Muscle of back (tissue), 11 donors: ENCODE results near the gene NDUFB7. TPM values are rescaled to one million over a fixed set of nuclear protein-coding genes. Genes with fewer than 3 reads are reported as not detected.
"Not testable (repeated sequence)": the region's sequence is repeated elsewhere in the genome, so short reads cannot be mapped to it uniquely, and the experiment has no call there.

Experiments
- DNase-seq, 3 donors: peaks; one replicate each; pipeline versions ENCODE4 v3.0.0 to v3.0.0-alpha.2; 2013
- polyA plus RNA-seq, 10 donors: library from polyadenylated mRNA; unstranded; fragments of 120-200 nt; gene quantifications; one replicate each; pipeline ENCODE4 v1.2.1, GENCODE V29; 2013; ENCODE audit not compliant: insufficient read length in 10 of 10

The NDUFB7 gene
- polyA plus RNA-seq, 10 donors, result 89.7 to 158 (median 111) TPM

- DNase-seq, result no peak
Measured at GRCh38 chr19:14577264-14577663, 5.4 kb upstream of the NDUFB7 start.

- DNase-seq, result no peak
Measured at GRCh38 chr19:14576363-14576762, 4.5 kb upstream of the NDUFB7 start.

GRCh38 chr19:14575428-14575980, 3.6 kb upstream of the NDUFB7 start:
- no peak for DNase-seq

GRCh38 chr19:14570864-14571527, 870 bp downstream of the NDUFB7 start:
- no peak for DNase-seq

- DNase-seq, result no peak
Measured at GRCh38 chr19:14567079-14567478, 4.8 kb downstream of the NDUFB7 start.

GRCh38 chr19:14566712-14567077, 5.2 kb downstream of the NDUFB7 start:
- no peak for DNase-seq

- no peak for DNase-seq
Measured at GRCh38 chr19:14565765-14566711, 5.8 kb downstream of the NDUFB7 start.

- no peak for DNase-seq
Measured at GRCh38 chr19:14565298-14565679, 6.6 kb downstream of the NDUFB7 start.

GRCh38 chr19:14564652-14565297, 7.1 kb downstream of the NDUFB7 start:
- not testable (repeated sequence) for DNase-seq

- DNase-seq, result no peak
Measured at GRCh38 chr19:14563989-14564651, 7.7 kb downstream of the NDUFB7 start.

- DNase-seq, result no peak
Measured at GRCh38 chr19:14563590-14563926, 8.3 kb downstream of the NDUFB7 start.

GRCh38 chr19:14562660-14563589, 8.9 kb downstream of the NDUFB7 start:
- DNase-seq, result no peak

GRCh38 chr19:14561847-14562351, 10.0 kb downstream of the NDUFB7 start:
- DNase-seq, result peak in 2 of 3 donors; percentile 60 to 73

- DNase-seq, result no peak
Measured at GRCh38 chr19:14561249-14561648, 10.6 kb downstream of the NDUFB7 start.

GRCh38 chr19:14560776-14561108, 11.1 kb downstream of the NDUFB7 start:
- DNase-seq, result no peak

GRCh38 chr19:14559916-14560775, 11.7 kb downstream of the NDUFB7 start:
- DNase-seq, result no peak

GRCh38 chr19:14558370-14559066, 13.3 kb downstream of the NDUFB7 start:
- DNase-seq, result no peak

- peak; percentile 57 to 88 (median 78) for DNase-seq
Measured at GRCh38 chr19:14556662-14557188, 15.1 kb downstream of the NDUFB7 start.
